Liver (tissue), 9 donors: ENCODE data around the gene PIGP. TPM values are rescaled to one million over a fixed set of nuclear protein-coding genes. Genes with fewer than 3 reads are reported as not detected.

Experiments
- DNase-seq: peaks from one replicate; pipeline ENCODE4 v3.0.0-alpha.2; 2017; ENCODE audit warnings: low spot score
- H3K27ac ChIP-seq, 2 donors: one replicate each; pipeline ENCODE4 v1.7.0; 2013; ENCODE audit warnings: inconsistent platforms in 2 of 2, low read length in 2 of 2, control low read depth in 1 of 2, low read depth in 1 of 2, mild to moderate bottlenecking in 1 of 2
- H3K27me3 ChIP-seq, 4 donors: one replicate each; pipeline versions ENCODE4 v1.6.1 to v1.7.0; 2013; ENCODE audit warnings: low read length in 3 of 4, inconsistent platforms in 1 of 4, mild to moderate bottlenecking in 1 of 4, moderate library complexity in 1 of 4; ENCODE audit not compliant: control insufficient read depth in 4 of 4, insufficient read depth in 4 of 4
- H3K36me3 ChIP-seq, 4 donors: one replicate each; pipeline versions ENCODE4 v1.6.1 to v1.7.0; 2013; ENCODE audit warnings: low read length in 3 of 4, mild to moderate bottlenecking in 3 of 4, low read depth in 1 of 4, moderate library complexity in 1 of 4; ENCODE audit not compliant: control insufficient read depth in 4 of 4, insufficient read depth in 3 of 4
- H3K4me1 ChIP-seq, 4 donors: one replicate each; pipeline versions ENCODE4 v1.6.1 to v1.7.0; 2013; ENCODE audit warnings: low read length in 3 of 4, mild to moderate bottlenecking in 3 of 4, moderate library complexity in 1 of 4; ENCODE audit not compliant: control insufficient read depth in 4 of 4, insufficient read depth in 4 of 4
- H3K4me3 ChIP-seq, 3 donors: one replicate each; pipeline versions ENCODE4 v1.6.1 to v1.7.0; 2013; ENCODE audit warnings: low read length in 3 of 3, control low read depth in 1 of 3, low read depth in 1 of 3, mild to moderate bottlenecking in 1 of 3
- H3K9ac ChIP-seq, 2 donors: one replicate each; pipeline ENCODE4 v1.7.0; 2013; ENCODE audit warnings: low read length in 2 of 2, mild to moderate bottlenecking in 2 of 2, moderate library complexity in 2 of 2, control low read depth in 1 of 2, low read depth in 1 of 2
- H3K9me3 ChIP-seq, 4 donors: one replicate each; pipeline versions ENCODE4 v1.6.1 to v1.7.0; 2013; ENCODE audit warnings: low read length in 3 of 4; ENCODE audit not compliant: control insufficient read depth in 4 of 4
- CTCF ChIP-seq: fragments of 150-350 bp; IDR thresholded peaks from 2 replicates; pipeline ENCODE4 v1.5.1; 2017; ENCODE audit warnings: improper control_type of control experiment, low read depth, low read length; ENCODE audit not compliant: missing input control
- EGR1 ChIP-seq, 2 donors: IDR thresholded peaks; 2 replicates each; pipeline ENCODE4 v1.6.1; 2016 to 2018; ENCODE audit warnings: antibody characterized with exemption in 2 of 2, low read depth in 2 of 2
- FOXA1 ChIP-seq: IDR thresholded peaks from 2 replicates; pipeline ENCODE4 v1.6.1; 2016; ENCODE audit warnings: antibody characterized with exemption
- FOXA2 ChIP-seq: IDR thresholded peaks from 2 replicates; pipeline ENCODE4 v1.6.1; 2016; ENCODE audit warnings: antibody characterized with exemption
- GABPA ChIP-seq, 2 donors: IDR thresholded peaks in 1 of 2; conservative IDR thresholded peaks in 1 of 2; 2 replicates each; pipeline ENCODE4 v1.6.1; 2016; ENCODE audit warnings: antibody characterized with exemption in 2 of 2, mild to moderate bottlenecking in 1 of 2, moderate library complexity in 1 of 2
- HNF4A ChIP-seq, 2 donors: conservative IDR thresholded peaks; 2 replicates each; pipeline ENCODE4 v1.6.1; 2016; ENCODE audit warnings: antibody characterized with exemption in 2 of 2, mild to moderate bottlenecking in 2 of 2
- JUND ChIP-seq, 2 donors: IDR thresholded peaks; 2 replicates each; pipeline ENCODE4 v1.6.1; 2016; ENCODE audit warnings: antibody characterized with exemption in 2 of 2
- MAX ChIP-seq: IDR thresholded peaks from 2 replicates; pipeline ENCODE4 v1.6.1; 2016; ENCODE audit warnings: antibody characterized with exemption
- NR2F2 ChIP-seq: IDR thresholded peaks from 2 replicates; pipeline ENCODE4 v1.6.1; 2016; ENCODE audit warnings: antibody characterized with exemption
- RXRA ChIP-seq, 2 donors: IDR thresholded peaks; 2 replicates each; pipeline ENCODE4 v1.6.1; 2017 to 2018; ENCODE audit warnings: antibody characterized with exemption in 2 of 2, mild to moderate bottlenecking in 1 of 2
- TAF1 ChIP-seq: conservative IDR thresholded peaks from 2 replicates; pipeline ENCODE4 v1.6.1; 2016; ENCODE audit warnings: antibody characterized with exemption, mild to moderate bottlenecking
- WGBS: extraction: QIAGEN DNeasy Blood & Tissue Kit; methylation state at CpG from one replicate; pipeline ENCODE4 v1.1.7; 2013; 5-methylcytosine and 5-hydroxymethylcytosine counted together
- polyA plus RNA-seq, 2 donors: library from polyadenylated mRNA; stranded (reverse) in 1 of 2; unstranded in 1 of 2; fragments of 200-250 nt in 1 of 2; fragments of >200 nt in 1 of 2; fragmentation: Nextera tagmentation in 1 of 2; extraction: Ambion mirVana in 1 of 2; gene quantifications; one replicate each; pipeline versions ENCODE4 v1.2.1 to v1.2.3, GENCODE V29; 2013 to 2015
- total RNA-seq, 2 donors: library from RNA; depleted of rRNA; stranded (reverse); fragments of >200 nt; gene quantifications; one replicate each; pipeline ENCODE4 v1.2.3, GENCODE V29; 2014
- TF ChIP-seq, protein P1 (sequence below): IDR thresholded peaks from 2 replicates; pipeline ENCODE4 v1.6.1; 2016; ENCODE audit warnings: antibody characterized with exemption
- TF ChIP-seq, protein P2 (sequence below): IDR thresholded peaks from 2 replicates; pipeline ENCODE4 v1.6.1; 2016; ENCODE audit warnings: antibody characterized with exemption, mild to moderate bottlenecking
- donor health status: healthy.
- donor health status: healthy.
- donor health status: healthy.
- donor health status: healthy.
- donor health status: healthy.

Gene PIGP
- total and polyA plus RNA-seq, 4 donors, result 3.8 to 26.2 (median 11.7) TPM

- Histone ChIP-seq H3K27me3 (no peaks in the 10 kb centered on the region), H3K27ac (no peak overlapping the region), H3K9me3 (no peaks in the 10 kb centered on the region), H3K9ac (no peak overlapping the region), H3K4me1 (peaks cover 4 to 12% (median 11%) of the 10 kb centered on the region in 4 donors), H3K36me3 (no peaks in the 10 kb centered on the region), H3K4me3 (no peak overlapping the region)
- 99% methylated on average over 1 of the region's 1 CpG for WGBS
- no peak for TF ChIP-seq JUND (IDR thresholded peaks at IDR 0.05)
- no peak for TF ChIP-seq CTCF
- TF ChIP-seq MAX, result no peak
- no peak for TF ChIP-seq NR2F2
- no peak for TF ChIP-seq TAF1
- no peak for TF ChIP-seq FOXA2
- TF ChIP-seq FOXA1, result no peak
- no peak for TF ChIP-seq RXRA (IDR thresholded peaks at IDR 0.05)
- no peak for TF ChIP-seq GABPA (IDR thresholded peaks at IDR 0.05 in 1 of 2, conservative IDR thresholded peaks at IDR 0.05 in 1 of 2)
- no peak for DNase-seq
These were observed 4.5 kb upstream of the PIGP start for GRCh38 chr21:37077403-37077802.

DNA sequence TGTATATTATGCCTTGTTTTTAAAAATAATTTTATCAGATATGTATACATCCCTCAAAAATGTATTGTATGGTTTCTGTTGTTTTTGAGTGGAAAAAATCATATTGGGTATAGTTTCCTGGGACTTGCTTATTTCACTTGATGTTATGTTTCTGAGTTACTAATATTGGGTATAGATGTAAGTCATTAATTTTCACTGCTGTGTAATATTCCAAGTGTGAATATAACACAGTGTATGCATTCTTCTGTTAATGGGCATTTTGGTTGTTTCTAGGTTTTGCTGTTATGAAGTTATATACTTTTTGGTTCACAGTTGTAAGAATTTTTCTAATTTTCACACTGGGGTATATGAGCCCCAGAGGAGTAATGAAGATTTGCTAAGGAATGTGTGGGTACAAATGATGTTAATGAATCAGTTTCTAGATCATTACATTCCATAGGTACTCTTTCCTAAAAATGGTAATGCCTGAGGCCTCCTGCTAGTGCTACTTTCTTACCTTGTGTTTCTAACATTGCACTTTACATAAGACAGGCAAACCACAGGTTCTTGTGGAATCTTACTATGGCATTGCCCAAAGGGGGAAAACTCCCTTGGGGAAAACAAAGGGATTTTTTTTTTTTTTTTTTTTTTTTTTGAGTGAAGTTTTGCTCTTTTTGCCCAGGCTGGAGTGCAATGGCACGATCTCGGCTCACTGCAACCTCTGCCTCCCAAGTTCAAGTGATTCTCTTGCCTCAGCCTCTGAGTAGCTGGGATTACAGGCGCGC, 3.4 kb upstream of the PIGP start:
- no peak for DNase-seq
- H3K4me3 ChIP-seq, result no peak overlapping the region
- no peaks in the 10 kb centered on the region for H3K27me3 ChIP-seq
- WGBS, result 98% methylated on average over 4 of the region's 4 CpGs
- peaks cover 2 to 17% (median 13%) of the 10 kb centered on the region in 4 donors for H3K4me1 ChIP-seq
- no peak for TF ChIP-seq HNF4A (conservative IDR thresholded peaks at IDR 0.05)
- TF ChIP-seq EGR1 (IDR thresholded peaks at IDR 0.05; ENCODE audit: low read depth in 2 of 2), result no peak
- TF ChIP-seq, protein P1, sequence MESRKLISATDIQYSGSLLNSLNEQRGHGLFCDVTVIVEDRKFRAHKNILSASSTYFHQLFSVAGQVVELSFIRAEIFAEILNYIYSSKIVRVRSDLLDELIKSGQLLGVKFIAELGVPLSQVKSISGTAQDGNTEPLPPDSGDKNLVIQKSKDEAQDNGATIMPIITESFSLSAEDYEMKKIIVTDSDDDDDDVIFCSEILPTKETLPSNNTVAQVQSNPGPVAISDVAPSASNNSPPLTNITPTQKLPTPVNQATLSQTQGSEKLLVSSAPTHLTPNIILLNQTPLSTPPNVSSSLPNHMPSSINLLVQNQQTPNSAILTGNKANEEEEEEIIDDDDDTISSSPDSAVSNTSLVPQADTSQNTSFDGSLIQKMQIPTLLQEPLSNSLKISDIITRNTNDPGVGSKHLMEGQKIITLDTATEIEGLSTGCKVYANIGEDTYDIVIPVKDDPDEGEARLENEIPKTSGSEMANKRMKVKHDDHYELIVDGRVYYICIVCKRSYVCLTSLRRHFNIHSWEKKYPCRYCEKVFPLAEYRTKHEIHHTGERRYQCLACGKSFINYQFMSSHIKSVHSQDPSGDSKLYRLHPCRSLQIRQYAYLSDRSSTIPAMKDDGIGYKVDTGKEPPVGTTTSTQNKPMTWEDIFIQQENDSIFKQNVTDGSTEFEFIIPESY, result no peak
- TF ChIP-seq, protein P2, sequence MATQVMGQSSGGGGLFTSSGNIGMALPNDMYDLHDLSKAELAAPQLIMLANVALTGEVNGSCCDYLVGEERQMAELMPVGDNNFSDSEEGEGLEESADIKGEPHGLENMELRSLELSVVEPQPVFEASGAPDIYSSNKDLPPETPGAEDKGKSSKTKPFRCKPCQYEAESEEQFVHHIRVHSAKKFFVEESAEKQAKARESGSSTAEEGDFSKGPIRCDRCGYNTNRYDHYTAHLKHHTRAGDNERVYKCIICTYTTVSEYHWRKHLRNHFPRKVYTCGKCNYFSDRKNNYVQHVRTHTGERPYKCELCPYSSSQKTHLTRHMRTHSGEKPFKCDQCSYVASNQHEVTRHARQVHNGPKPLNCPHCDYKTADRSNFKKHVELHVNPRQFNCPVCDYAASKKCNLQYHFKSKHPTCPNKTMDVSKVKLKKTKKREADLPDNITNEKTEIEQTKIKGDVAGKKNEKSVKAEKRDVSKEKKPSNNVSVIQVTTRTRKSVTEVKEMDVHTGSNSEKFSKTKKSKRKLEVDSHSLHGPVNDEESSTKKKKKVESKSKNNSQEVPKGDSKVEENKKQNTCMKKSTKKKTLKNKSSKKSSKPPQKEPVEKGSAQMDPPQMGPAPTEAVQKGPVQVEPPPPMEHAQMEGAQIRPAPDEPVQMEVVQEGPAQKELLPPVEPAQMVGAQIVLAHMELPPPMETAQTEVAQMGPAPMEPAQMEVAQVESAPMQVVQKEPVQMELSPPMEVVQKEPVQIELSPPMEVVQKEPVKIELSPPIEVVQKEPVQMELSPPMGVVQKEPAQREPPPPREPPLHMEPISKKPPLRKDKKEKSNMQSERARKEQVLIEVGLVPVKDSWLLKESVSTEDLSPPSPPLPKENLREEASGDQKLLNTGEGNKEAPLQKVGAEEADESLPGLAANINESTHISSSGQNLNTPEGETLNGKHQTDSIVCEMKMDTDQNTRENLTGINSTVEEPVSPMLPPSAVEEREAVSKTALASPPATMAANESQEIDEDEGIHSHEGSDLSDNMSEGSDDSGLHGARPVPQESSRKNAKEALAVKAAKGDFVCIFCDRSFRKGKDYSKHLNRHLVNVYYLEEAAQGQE, result no peak
- TF ChIP-seq NR2F2, result no peak
- no peak for TF ChIP-seq TAF1
- H3K9me3 ChIP-seq, result no peaks in the 10 kb centered on the region
- H3K27ac ChIP-seq, result no peak overlapping the region
- H3K9ac ChIP-seq, result no peak overlapping the region
- H3K36me3 ChIP-seq, result no peaks in the 10 kb centered on the region
